HepG2 (cell line): ENCODE results near the gene MBD3L2. TPM values are rescaled to one million over a fixed set of nuclear protein-coding genes. Genes with fewer than 3 reads are reported as not detected.
A peak's percentile ranks its signal among the peaks of the same experiment; 100 is the strongest.

Source experiments
- EZH2 ChIP-seq: conservative IDR thresholded peaks from 2 replicates; pipeline ENCODE4 v1.6.1; 2012; ENCODE audit warnings: mild to moderate bottlenecking, low read depth, low read length, moderate library complexity
- MAFK ChIP-seq, 2 experiments: IDR thresholded peaks in 1 of 2; conservative IDR thresholded peaks in 1 of 2; 2 replicates each; pipeline ENCODE4 v1.6.1; 2011; ENCODE audit warnings: improper control_type of control experiment in 2 of 2, low read length in 2 of 2
- MATR3 ChIP-seq: sonication (generic); formaldehyde crosslinking; IDR thresholded peaks from 2 replicates; pipeline ENCODE4 v1.4.0; 2020; ENCODE audit warnings: missing genetic modification reagents
- RXRA ChIP-seq: sonication (generic); formaldehyde crosslinking; IDR thresholded peaks from 2 replicates; pipeline ENCODE4 v1.5.1; 2020; ENCODE audit warnings: missing genetic modification reagents
- TCF7 ChIP-seq: sonication (generic); IDR thresholded peaks from 2 replicates; pipeline ENCODE4 v1.6.1; 2016; ENCODE audit warnings: antibody characterized with exemption, low read depth
- ZNF160 ChIP-seq: sonication (generic); formaldehyde crosslinking; IDR thresholded peaks from 2 replicates; pipeline ENCODE4 v1.8.0; 2022; ENCODE audit warnings: mild to moderate bottlenecking, inconsistent platforms, missing genetic modification reagents
- ZNF24 ChIP-seq: fragments of 450-650 bp; IDR thresholded peaks from 2 replicates; pipeline ENCODE4 v1.6.1; 2017; ENCODE audit warnings: antibody characterized with exemption, mild to moderate bottlenecking
- ZNF563 ChIP-seq: sonication (generic); formaldehyde crosslinking; IDR thresholded peaks from 2 replicates; pipeline ENCODE4 v1.8.0; 2022; ENCODE audit warnings: mild to moderate bottlenecking, moderate library complexity, missing genetic modification reagents
- ZSCAN12 ChIP-seq: sonication (generic); formaldehyde crosslinking; IDR thresholded peaks from 2 replicates; pipeline ENCODE4 v1.9.0; 2021; ENCODE audit warnings: mild to moderate bottlenecking, missing genetic modification reagents
- polyA plus RNA-seq, 8 experiments: library from polyadenylated mRNA; depleted of rRNA in 3 of 8; stranded (reverse) in 7 of 8; unstranded in 1 of 8; fragments of >200 nt; fragmentation: Illumina TruSeq in 4 of 8; extraction: Trizol in 4 of 8; gene quantifications; 2 replicates each; pipeline versions ENCODE4 v1.2.1 to v1.2.3, GENCODE V29; 2011 to 2016; ENCODE audit warnings: low read depth in 4 of 8, missing spikeins in 1 of 8, mixed read lengths in 1 of 8; ENCODE audit not compliant: insufficient read depth in 1 of 8
- total RNA-seq, 5 experiments: library from RNA; depleted of rRNA; stranded (reverse); fragments of >200 nt; fragmentation: Illumina TruSeq; extraction: Trizol; gene quantifications; 2 replicates each; pipeline ENCODE4 v1.2.3, GENCODE V29; 2016; ENCODE audit warnings: low read depth in 1 of 5
- TF ChIP-seq, protein P1 (sequence below), 2 experiments: IDR thresholded peaks; 2 replicates each; pipeline ENCODE4 v1.6.1; 2011 to 2012; ENCODE audit warnings: low read length in 2 of 2, borderline replicate concordance in 1 of 2, low read depth in 1 of 2, mild to moderate bottlenecking in 1 of 2, moderate library complexity in 1 of 2
- TF ChIP-seq, protein P2 (sequence below): sonication (generic); formaldehyde crosslinking; conservative IDR thresholded peaks from 2 replicates; pipeline ENCODE4 v1.8.0; 2022; ENCODE audit warnings: missing genetic modification reagents
- TF ChIP-seq, protein P3 (sequence below): sonication (generic); formaldehyde crosslinking; IDR thresholded peaks from 2 replicates; pipeline ENCODE4 v1.4.0; 2020; ENCODE audit warnings: missing genetic modification reagents
- TF ChIP-seq, protein P4 (sequence below): sonication (generic); formaldehyde crosslinking; IDR thresholded peaks from 2 replicates; pipeline ENCODE4 v1.5.1; 2020; ENCODE audit warnings: missing genetic modification reagents, mild to moderate bottlenecking, borderline replicate concordance

The MBD3L2 gene
- total and polyA plus RNA-seq, 2 of the 13 experiments (the other 11 are each of a cell fraction or from before 2014, with no cell fraction given): not detected

DNA sequence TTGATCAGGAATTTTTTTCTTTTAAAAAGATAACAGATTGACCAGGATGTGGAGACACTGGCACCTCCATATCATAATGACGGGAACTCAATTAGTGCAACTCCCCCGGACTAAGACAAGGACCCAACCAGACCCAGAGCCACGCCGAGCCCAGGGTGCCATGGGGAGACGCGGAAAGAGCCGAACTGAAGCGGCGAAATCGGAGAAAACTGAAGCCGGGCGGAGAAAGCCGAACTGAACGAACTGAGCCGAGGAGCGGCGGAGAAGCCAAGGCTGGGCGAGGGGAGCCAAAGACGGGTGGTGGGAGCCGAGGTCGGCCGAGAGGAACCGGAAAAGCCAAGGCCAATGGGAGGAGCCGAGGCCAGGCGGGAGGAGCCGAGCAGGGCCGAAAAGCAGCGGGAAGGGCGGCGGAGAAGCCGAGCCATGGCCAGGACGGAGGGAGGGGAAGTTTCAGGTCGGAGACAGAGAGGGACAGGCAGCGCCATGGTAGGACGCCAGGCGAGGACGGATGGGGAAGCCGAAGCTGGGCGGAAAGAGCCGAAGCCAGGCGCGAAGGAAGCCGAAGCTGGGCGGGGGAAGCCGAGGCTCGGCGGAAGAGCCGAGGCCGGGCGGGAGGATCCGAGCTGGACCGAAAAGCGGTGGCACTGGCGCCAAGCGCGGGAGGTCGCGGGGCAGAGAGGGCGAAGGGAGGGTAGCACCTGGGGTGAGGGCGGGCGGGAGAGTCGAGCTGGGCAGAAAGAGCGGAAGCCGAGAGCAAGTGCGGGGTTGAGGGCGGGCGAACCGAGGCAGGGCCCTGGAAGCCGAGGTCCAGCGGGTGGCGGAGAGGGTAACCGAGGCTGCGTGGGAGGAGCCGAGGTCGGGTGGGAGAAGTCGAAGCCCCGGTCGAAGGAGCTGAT is 49.8 kb downstream of the MBD3L2 start (continued):
- TF ChIP-seq, protein P1, sequence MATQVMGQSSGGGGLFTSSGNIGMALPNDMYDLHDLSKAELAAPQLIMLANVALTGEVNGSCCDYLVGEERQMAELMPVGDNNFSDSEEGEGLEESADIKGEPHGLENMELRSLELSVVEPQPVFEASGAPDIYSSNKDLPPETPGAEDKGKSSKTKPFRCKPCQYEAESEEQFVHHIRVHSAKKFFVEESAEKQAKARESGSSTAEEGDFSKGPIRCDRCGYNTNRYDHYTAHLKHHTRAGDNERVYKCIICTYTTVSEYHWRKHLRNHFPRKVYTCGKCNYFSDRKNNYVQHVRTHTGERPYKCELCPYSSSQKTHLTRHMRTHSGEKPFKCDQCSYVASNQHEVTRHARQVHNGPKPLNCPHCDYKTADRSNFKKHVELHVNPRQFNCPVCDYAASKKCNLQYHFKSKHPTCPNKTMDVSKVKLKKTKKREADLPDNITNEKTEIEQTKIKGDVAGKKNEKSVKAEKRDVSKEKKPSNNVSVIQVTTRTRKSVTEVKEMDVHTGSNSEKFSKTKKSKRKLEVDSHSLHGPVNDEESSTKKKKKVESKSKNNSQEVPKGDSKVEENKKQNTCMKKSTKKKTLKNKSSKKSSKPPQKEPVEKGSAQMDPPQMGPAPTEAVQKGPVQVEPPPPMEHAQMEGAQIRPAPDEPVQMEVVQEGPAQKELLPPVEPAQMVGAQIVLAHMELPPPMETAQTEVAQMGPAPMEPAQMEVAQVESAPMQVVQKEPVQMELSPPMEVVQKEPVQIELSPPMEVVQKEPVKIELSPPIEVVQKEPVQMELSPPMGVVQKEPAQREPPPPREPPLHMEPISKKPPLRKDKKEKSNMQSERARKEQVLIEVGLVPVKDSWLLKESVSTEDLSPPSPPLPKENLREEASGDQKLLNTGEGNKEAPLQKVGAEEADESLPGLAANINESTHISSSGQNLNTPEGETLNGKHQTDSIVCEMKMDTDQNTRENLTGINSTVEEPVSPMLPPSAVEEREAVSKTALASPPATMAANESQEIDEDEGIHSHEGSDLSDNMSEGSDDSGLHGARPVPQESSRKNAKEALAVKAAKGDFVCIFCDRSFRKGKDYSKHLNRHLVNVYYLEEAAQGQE (IDR thresholded peaks at IDR 0.05; ENCODE audit: borderline replicate concordance in 1 of 2, low read depth in 1 of 2, low read length in 2 of 2): no peak
- TF ChIP-seq, protein P2, sequence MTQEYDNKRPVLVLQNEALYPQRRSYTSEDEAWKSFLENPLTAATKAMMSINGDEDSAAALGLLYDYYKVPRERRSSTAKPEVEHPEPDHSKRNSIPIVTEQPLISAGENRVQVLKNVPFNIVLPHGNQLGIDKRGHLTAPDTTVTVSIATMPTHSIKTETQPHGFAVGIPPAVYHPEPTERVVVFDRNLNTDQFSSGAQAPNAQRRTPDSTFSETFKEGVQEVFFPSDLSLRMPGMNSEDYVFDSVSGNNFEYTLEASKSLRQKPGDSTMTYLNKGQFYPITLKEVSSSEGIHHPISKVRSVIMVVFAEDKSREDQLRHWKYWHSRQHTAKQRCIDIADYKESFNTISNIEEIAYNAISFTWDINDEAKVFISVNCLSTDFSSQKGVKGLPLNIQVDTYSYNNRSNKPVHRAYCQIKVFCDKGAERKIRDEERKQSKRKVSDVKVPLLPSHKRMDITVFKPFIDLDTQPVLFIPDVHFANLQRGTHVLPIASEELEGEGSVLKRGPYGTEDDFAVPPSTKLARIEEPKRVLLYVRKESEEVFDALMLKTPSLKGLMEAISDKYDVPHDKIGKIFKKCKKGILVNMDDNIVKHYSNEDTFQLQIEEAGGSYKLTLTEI (CRISPR knock-in tag): no peak
- TF ChIP-seq ZNF24 (no peak), RXRA (CRISPR knock-in tag) (peak; percentile 18), EZH2 (no peak), MATR3 (CRISPR knock-in tag) (no peak), ZNF563 (no peak), ZSCAN12 (no peak), TCF7 (no peak), MAFK (conservative IDR thresholded peaks at IDR 0.05 in 1 of 2, IDR thresholded peaks at IDR 0.05 in 1 of 2; ENCODE audit: low read length in 2 of 2) (no peak), ZNF160 (CRISPR knock-in tag) (peak; percentile 43; the same call in 1 of the 2 replicates)
- TF ChIP-seq, protein P3, sequence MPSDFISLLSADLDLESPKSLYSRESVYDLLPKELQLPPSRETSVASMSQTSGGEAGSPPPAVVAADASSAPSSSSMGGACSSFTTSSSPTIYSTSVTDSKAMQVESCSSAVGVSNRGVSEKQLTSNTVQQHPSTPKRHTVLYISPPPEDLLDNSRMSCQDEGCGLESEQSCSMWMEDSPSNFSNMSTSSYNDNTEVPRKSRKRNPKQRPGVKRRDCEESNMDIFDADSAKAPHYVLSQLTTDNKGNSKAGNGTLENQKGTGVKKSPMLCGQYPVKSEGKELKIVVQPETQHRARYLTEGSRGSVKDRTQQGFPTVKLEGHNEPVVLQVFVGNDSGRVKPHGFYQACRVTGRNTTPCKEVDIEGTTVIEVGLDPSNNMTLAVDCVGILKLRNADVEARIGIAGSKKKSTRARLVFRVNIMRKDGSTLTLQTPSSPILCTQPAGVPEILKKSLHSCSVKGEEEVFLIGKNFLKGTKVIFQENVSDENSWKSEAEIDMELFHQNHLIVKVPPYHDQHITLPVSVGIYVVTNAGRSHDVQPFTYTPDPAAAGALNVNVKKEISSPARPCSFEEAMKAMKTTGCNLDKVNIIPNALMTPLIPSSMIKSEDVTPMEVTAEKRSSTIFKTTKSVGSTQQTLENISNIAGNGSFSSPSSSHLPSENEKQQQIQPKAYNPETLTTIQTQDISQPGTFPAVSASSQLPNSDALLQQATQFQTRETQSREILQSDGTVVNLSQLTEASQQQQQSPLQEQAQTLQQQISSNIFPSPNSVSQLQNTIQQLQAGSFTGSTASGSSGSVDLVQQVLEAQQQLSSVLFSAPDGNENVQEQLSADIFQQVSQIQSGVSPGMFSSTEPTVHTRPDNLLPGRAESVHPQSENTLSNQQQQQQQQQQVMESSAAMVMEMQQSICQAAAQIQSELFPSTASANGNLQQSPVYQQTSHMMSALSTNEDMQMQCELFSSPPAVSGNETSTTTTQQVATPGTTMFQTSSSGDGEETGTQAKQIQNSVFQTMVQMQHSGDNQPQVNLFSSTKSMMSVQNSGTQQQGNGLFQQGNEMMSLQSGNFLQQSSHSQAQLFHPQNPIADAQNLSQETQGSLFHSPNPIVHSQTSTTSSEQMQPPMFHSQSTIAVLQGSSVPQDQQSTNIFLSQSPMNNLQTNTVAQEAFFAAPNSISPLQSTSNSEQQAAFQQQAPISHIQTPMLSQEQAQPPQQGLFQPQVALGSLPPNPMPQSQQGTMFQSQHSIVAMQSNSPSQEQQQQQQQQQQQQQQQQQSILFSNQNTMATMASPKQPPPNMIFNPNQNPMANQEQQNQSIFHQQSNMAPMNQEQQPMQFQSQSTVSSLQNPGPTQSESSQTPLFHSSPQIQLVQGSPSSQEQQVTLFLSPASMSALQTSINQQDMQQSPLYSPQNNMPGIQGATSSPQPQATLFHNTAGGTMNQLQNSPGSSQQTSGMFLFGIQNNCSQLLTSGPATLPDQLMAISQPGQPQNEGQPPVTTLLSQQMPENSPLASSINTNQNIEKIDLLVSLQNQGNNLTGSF (CRISPR knock-in tag): no peak
- TF ChIP-seq, protein P4, sequence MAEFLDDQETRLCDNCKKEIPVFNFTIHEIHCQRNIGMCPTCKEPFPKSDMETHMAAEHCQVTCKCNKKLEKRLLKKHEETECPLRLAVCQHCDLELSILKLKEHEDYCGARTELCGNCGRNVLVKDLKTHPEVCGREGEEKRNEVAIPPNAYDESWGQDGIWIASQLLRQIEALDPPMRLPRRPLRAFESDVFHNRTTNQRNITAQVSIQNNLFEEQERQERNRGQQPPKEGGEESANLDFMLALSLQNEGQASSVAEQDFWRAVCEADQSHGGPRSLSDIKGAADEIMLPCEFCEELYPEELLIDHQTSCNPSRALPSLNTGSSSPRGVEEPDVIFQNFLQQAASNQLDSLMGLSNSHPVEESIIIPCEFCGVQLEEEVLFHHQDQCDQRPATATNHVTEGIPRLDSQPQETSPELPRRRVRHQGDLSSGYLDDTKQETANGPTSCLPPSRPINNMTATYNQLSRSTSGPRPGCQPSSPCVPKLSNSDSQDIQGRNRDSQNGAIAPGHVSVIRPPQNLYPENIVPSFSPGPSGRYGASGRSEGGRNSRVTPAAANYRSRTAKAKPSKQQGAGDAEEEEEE (CRISPR knock-in tag): no peak
